GM12878 (cell line): Measurements from ENCODE around the gene LRFN2. TPM values are rescaled to one million over a fixed set of nuclear protein-coding genes. Genes with fewer than 3 reads are reported as not detected.

Source experiments
- ATAC-seq: fragments of 200-7000 bp; cut with Tn5 transposase; 3 replicates; pipeline ENCODE4 v1.9.1; 2020; ENCODE audit warnings: mild to moderate bottlenecking, moderate library complexity
- BruUV-seq: library from RNA; stranded (reverse); fragments of 400-500 nt; replicated peaks from 2 replicates; lab custom pipeline; 2021; lab: Mats Ljungman, UMichigan
- CTCF ChIA-PET: fragments of 300-600 bp; sonication (Branson Sonifier 250); formaldehyde crosslinking; extraction: SDS; loops from one replicate; lab custom pipeline; 2021; ENCODE audit warnings: inconsistent platforms; lab: Yijun Ruan, JAX
- POLR2A ChIA-PET: fragments of 350-600 bp; formaldehyde crosslinking; extraction: SDS; loops from one replicate; lab custom pipeline; 2021; ENCODE audit warnings: inconsistent platforms; lab: Charles Lee
- RAD21 ChIA-PET: fragments of 300-600 bp; sonication (Branson Sonifier 250); formaldehyde crosslinking; loops from one replicate; lab custom pipeline; 2023; ENCODE audit warnings: antibody characterized with exemption; ENCODE audit not compliant: unreplicated experiment; lab: Charles Lee
- SMC1A ChIA-PET: fragments of 300-600 bp; sonication (Branson Sonifier 250); formaldehyde crosslinking; loops from one replicate; lab custom pipeline; 2023; ENCODE audit not compliant: unreplicated experiment, uncharacterized antibody; lab: Charles Lee
- DNase-seq: peaks from one replicate; pipeline ENCODE4 v3.0.0-alpha.2; 2011; ENCODE audit warnings: low read depth, low spot score
- FAIRE-seq: peaks from 3 replicates; lab custom pipeline; 2011; peaks lifted over from hg19 to GRCh38; lab: Jason Lieb, UNC
- H2AFZ ChIP-seq: 2 replicates; pipeline ENCODE4 v1.6.0; 2011; ENCODE audit warnings: low read depth, low read length, control low read depth; ENCODE audit not compliant: control insufficient read depth
- H3K27ac ChIP-seq: 2 replicates; pipeline ENCODE4 v1.5.1; 2011; ENCODE audit warnings: control low read depth; ENCODE audit not compliant: control insufficient read depth, insufficient read depth
- H3K27me3 ChIP-seq, 2 experiments: replicated peaks in 1 of 2; 2 replicates each; pipeline versions ENCODE4 v1.6.0 to v1.6.1; 2011; ENCODE audit warnings: low read length in 1 of 2; ENCODE audit not compliant: control insufficient read depth in 2 of 2, insufficient read depth in 2 of 2
- H3K36me3 ChIP-seq, 2 experiments: 2 replicates each; pipeline ENCODE4 v1.5.1; 2011; ENCODE audit warnings: low read length in 1 of 2; ENCODE audit not compliant: control insufficient read depth in 2 of 2, insufficient read depth in 2 of 2
- H3K4me1 ChIP-seq: 2 replicates; pipeline ENCODE4 v1.6.1; 2011; ENCODE audit warnings: mild to moderate bottlenecking, low read length, moderate library complexity, mixed read lengths; ENCODE audit not compliant: control insufficient read depth, insufficient read depth
- H3K4me2 ChIP-seq: 2 replicates; pipeline ENCODE4 v1.6.0; 2011; ENCODE audit warnings: control low read depth; ENCODE audit not compliant: control insufficient read depth, insufficient read depth
- H3K4me3 ChIP-seq: fragments of 200-600 bp; sonication (generic); 2 replicates; pipeline ENCODE4 v1.5.1; 2016
- H3K79me2 ChIP-seq: 2 replicates; pipeline ENCODE4 v1.6.0; 2011; ENCODE audit warnings: low read length; ENCODE audit not compliant: control insufficient read depth, insufficient read depth
- H3K9ac ChIP-seq: 2 replicates; pipeline ENCODE4 v1.8.0; 2011; ENCODE audit warnings: low read length, control low read depth, mixed read lengths; ENCODE audit not compliant: control insufficient read depth, insufficient read depth
- H3K9me3 ChIP-seq: replicated peaks from 3 replicates; pipeline ENCODE4 v1.5.1; 2011; ENCODE audit warnings: mild to moderate bottlenecking, low read length; ENCODE audit not compliant: control insufficient read depth, insufficient read depth
- H4K20me1 ChIP-seq: 2 replicates; pipeline ENCODE4 v1.6.0; 2011; ENCODE audit not compliant: control insufficient read depth, insufficient read depth
- ATF3 ChIP-seq: IDR thresholded peaks from 2 replicates; pipeline ENCODE4 v1.6.1; 2011; ENCODE audit warnings: low read depth, mild to moderate bottlenecking, low read length, moderate library complexity, borderline replicate concordance; ENCODE audit errors: extremely low read depth
- EZH2 ChIP-seq: IDR thresholded peaks from 2 replicates; pipeline ENCODE4 v1.6.1; 2012; ENCODE audit warnings: low read depth, mild to moderate bottlenecking, control low read depth, inconsistent platforms, low read length, borderline replicate concordance; ENCODE audit not compliant: control insufficient read depth
- MTA3 ChIP-seq: IDR thresholded peaks from 2 replicates; pipeline ENCODE4 v1.6.1; 2012; ENCODE audit warnings: low read length, inconsistent platforms, borderline replicate concordance
- ZBTB40 ChIP-seq: fragments of 450-650 bp; IDR thresholded peaks from 2 replicates; pipeline ENCODE4 v1.6.1; 2016; ENCODE audit warnings: mild to moderate bottlenecking, moderate library complexity, borderline replicate concordance
- WGBS: methylation state at CpG from one replicate; pipeline ENCODE4 v1.1.6; 2016; ENCODE audit warnings: low lambda C conversion rate; ENCODE audit not compliant: insufficient replicate concordance, insufficient coverage; ENCODE audit errors: missing lambda C conversion rate; 5-methylcytosine and 5-hydroxymethylcytosine counted together
- in situ Hi-C: fragments of 300-500 bp; cut with MboI; formaldehyde crosslinking; loops from 9 replicates; pipeline ENCODE4 v1.14.3; 2018; ENCODE audit warnings: mixed read lengths
- intact Hi-C: fragments of 100-400 bp; cut with micrococcal nuclease; formaldehyde crosslinking; loops from one replicate; pipeline ENCODE4 v1.14.2; 2022; ENCODE audit not compliant: unreplicated experiment
- polyA plus RNA-seq, 11 experiments: library from polyadenylated mRNA; depleted of rRNA in 4 of 11; unstranded in 6 of 11; stranded (reverse) in 5 of 11; fragments of >200 nt; fragmentation: Nextera tagmentation in 4 of 11; fragmentation: Illumina TruSeq in 1 of 11; extraction: Ambion mirVana in 4 of 11; extraction: Trizol in 1 of 11; gene quantifications; 1 replicate in 1 of 11; 2 replicates in 10 of 11; pipeline versions ENCODE4 v1.2.1 to v1.2.3, GENCODE V29; 2011 to 2016; ENCODE audit warnings: inconsistent platforms in 2 of 11, missing spikeins in 2 of 11, low read depth in 1 of 11
- total RNA-seq, 4 experiments: library from RNA; depleted of rRNA in 3 of 4; stranded (reverse); fragments of >200 nt in 3 of 4; fragmentation: Illumina TruSeq in 1 of 4; extraction: Trizol in 1 of 4; gene quantifications; 2 replicates each; pipeline versions ENCODE4 v1.2.1 to v1.2.3, GENCODE V29; 2013 to 2021

Gene LRFN2
- total and polyA plus RNA-seq, 10 of the 15 experiments (the other 5 are each of a cell fraction or from before 2014, with no cell fraction given): not detected

- TF ChIP-seq ATF3 (no peak), MTA3 (no peak)
Measured at GRCh38 chr6:40343318-40343876, 243.8 kb downstream of the LRFN2 start (continued).

- peaks cover 0 to 3% of the 10 kb centered on the region in 2 experiments; a peak in 2 of 4 replicates for H3K27me3 ChIP-seq
- intact Hi-C loops: no loop called here
- FAIRE-seq (no peak), ATAC-seq (no peak), DNase-seq (no peak)
- no peaks in the 10 kb centered on the region for H4K20me1 ChIP-seq
- no TSS peak for BruUV-seq
- TF ChIP-seq ATF3 (no peak), ZBTB40 (no peak), EZH2 (no peak)
- no peak overlapping the region for H3K27ac ChIP-seq
- no peak overlapping the region for H3K4me2 ChIP-seq
- in situ Hi-C loops: no loop called here
- H3K9me3 ChIP-seq: no peaks in the 10 kb centered on the region
- ChIA-PET RAD21 (no interaction called here), POLR2A (no interaction called here), SMC1A (interaction anchor here (0.7 kb wide), 1 partner anchor 313 kb away, joined by 3 read pairs; no protein-coding TSS in a partner anchor), CTCF (interaction anchor here (1.0 kb wide), 1 partner anchor 14 kb away, joined by 3 read pairs; no protein-coding TSS in a partner anchor)
- H2AFZ ChIP-seq: no peak overlapping the region
- no peaks in the 10 kb centered on the region for H3K79me2 ChIP-seq
- H3K4me3 ChIP-seq: no peak overlapping the region
- no peaks in the 10 kb centered on the region for H3K4me1 ChIP-seq
- no peaks in the 10 kb centered on the region for H3K36me3 ChIP-seq
- 22% methylated on average over 6 of the region's 6 CpGs for WGBS
- H3K9ac ChIP-seq: no peak overlapping the region
Measured at GRCh38 chr6:40342723-40343122, 244.4 kb downstream of the LRFN2 start.
